ENCODE data around the gene TSPAN15. TPM values are rescaled to one million over a fixed set of nuclear protein-coding genes. Genes with fewer than 3 reads are reported as not detected.
A peak's percentile ranks its signal among the peaks of the same experiment; 100 is the strongest.

Gene TSPAN15
- total RNA-seq, 1 experiment from 2014 or later = 212 TPM

GRCh38 chr10:69422676-69423075, 28.6 kb upstream of the TSPAN15 start:
- no peak overlapping the region for H3K4me2 ChIP-seq (ENCODE audit: low read length)
- no peaks in the 10 kb centered on the region for H3K79me2 ChIP-seq (ENCODE audit: low read length)
- intact Hi-C loops (cut with micrococcal nuclease) = no loop called here
- H3K9me3 ChIP-seq (ENCODE audit: low read length) = no peaks in the 10 kb centered on the region
- ATAC-seq = no peak
- no peaks in the 10 kb centered on the region for H4K20me1 ChIP-seq (ENCODE audit: low read length)
- H3K9ac ChIP-seq (ENCODE audit: low read length) = no peak overlapping the region
- no peaks in the 10 kb centered on the region for H3K9me2 ChIP-seq (replicated peaks; ENCODE audit: low read length)
- H3K36me3 ChIP-seq (ENCODE audit: low read depth, low read length) = no peaks in the 10 kb centered on the region
- no peak overlapping the region for H2AFZ ChIP-seq (ENCODE audit: low read length)
- no peaks in the 10 kb centered on the region for H3K27me3 ChIP-seq (ENCODE audit: low read length)
- BruUV-seq (replicated peaks) = no TSS peak
- H3K4me1 ChIP-seq (ENCODE audit: insufficient read depth, low read length) = peaks cover 19% of the 10 kb centered on the region
- POLR2A ChIA-PET (ENCODE audit: unreplicated experiment) = no interaction called here
- CTCF ChIA-PET = interaction anchor here (0.5 kb wide), 1 partner anchor 293 kb away, joined by 4 read pairs; no protein-coding TSS in a partner anchor
- DNase-seq = no peak
- TF ChIP-seq EZH2phosphoT487 (IDR thresholded peaks at IDR 0.05; ENCODE audit: borderline replicate concordance, low read length) (no peak), CTCF (conservative IDR thresholded peaks at IDR 0.05; ENCODE audit: low read depth, low read length) (no peak), EZH2 (IDR thresholded peaks at IDR 0.05; ENCODE audit: low read length, unreplicated experiment) (no peak)
- no peak overlapping the region for H3K4me3 ChIP-seq (ENCODE audit: low read length)
- no peaks in the 10 kb centered on the region for H3F3A ChIP-seq (ENCODE audit: low read length, unreplicated experiment)
- H3K27ac ChIP-seq (ENCODE audit: low read length) = no peak overlapping the region

- Histone ChIP-seq H3K9me3 (ENCODE audit: low read length) (no peaks in the 10 kb centered on the region), H3K4me1 (ENCODE audit: insufficient read depth, low read length) (peaks cover 19% of the 10 kb centered on the region), H3K9me2 (replicated peaks; ENCODE audit: low read length) (no peaks in the 10 kb centered on the region), H3K27ac (ENCODE audit: low read length) (no peak overlapping the region), H3K4me3 (ENCODE audit: low read length) (no peak overlapping the region), H3K79me2 (ENCODE audit: low read length) (no peaks in the 10 kb centered on the region), H3K4me2 (ENCODE audit: low read length) (no peak overlapping the region), H4K20me1 (ENCODE audit: low read length) (no peaks in the 10 kb centered on the region), H2AFZ (ENCODE audit: low read length) (no peak overlapping the region), H3K36me3 (ENCODE audit: low read depth, low read length) (no peaks in the 10 kb centered on the region), H3K9ac (ENCODE audit: low read length) (no peak overlapping the region), H3K27me3 (ENCODE audit: low read length) (no peaks in the 10 kb centered on the region), H3F3A (ENCODE audit: low read length, unreplicated experiment) (no peaks in the 10 kb centered on the region)
- DNase-seq = no peak
- intact Hi-C loops (cut with micrococcal nuclease) = no loop called here
- TF ChIP-seq EZH2phosphoT487 (IDR thresholded peaks at IDR 0.05; ENCODE audit: borderline replicate concordance, low read length) (no peak), CTCF (conservative IDR thresholded peaks at IDR 0.05; ENCODE audit: low read depth, low read length) (no peak), EZH2 (IDR thresholded peaks at IDR 0.05; ENCODE audit: low read length, unreplicated experiment) (no peak)
- POLR2A ChIA-PET (ENCODE audit: unreplicated experiment) = no interaction called here
- no peak for ATAC-seq
- no TSS peak for BruUV-seq (replicated peaks)
- CTCF ChIA-PET = interaction anchor here (1.7 kb wide), 1 partner anchor 212 kb away, joined by 6 read pairs; no protein-coding TSS in a partner anchor
These were observed 26.2 kb upstream of the TSPAN15 start for GRCh38 chr10:69425041-69425440.

- H3K9me3 ChIP-seq (ENCODE audit: low read length) = no peaks in the 10 kb centered on the region
- no peaks in the 10 kb centered on the region for H3F3A ChIP-seq (ENCODE audit: low read length, unreplicated experiment)
- no peaks in the 10 kb centered on the region for H3K27me3 ChIP-seq (ENCODE audit: low read length)
- no peaks in the 10 kb centered on the region for H4K20me1 ChIP-seq (ENCODE audit: low read length)
- H3K4me1 ChIP-seq (ENCODE audit: insufficient read depth, low read length) = peaks cover 19% of the 10 kb centered on the region
- H3K4me2 ChIP-seq (ENCODE audit: low read length) = no peak overlapping the region
- H3K9me2 ChIP-seq (replicated peaks; ENCODE audit: low read length) = no peaks in the 10 kb centered on the region
- BruUV-seq (replicated peaks) = no TSS peak
- intact Hi-C loops (cut with micrococcal nuclease) = loop anchor here (1.0 to 2.0 kb wide), 2 partner anchors 21 to 214 kb away; no protein-coding TSS in a partner anchor
- ChIA-PET CTCF (interaction anchor here (0.6 to 1.7 kb wide), 4 partner anchors 17 to 211 kb away, joined by 3 to 6 read pairs (median 4); no protein-coding TSS in a partner anchor), POLR2A (ENCODE audit: unreplicated experiment) (interaction anchor here (0.6 kb wide), 2 partner anchors 21 to 212 kb away, joined by 4 to 7 read pairs; no protein-coding TSS in a partner anchor)
- peak; percentile 52; the same call in 1 of the 2 replicates for ATAC-seq
- TF ChIP-seq EZH2 (IDR thresholded peaks at IDR 0.05; ENCODE audit: low read length, unreplicated experiment) = no peak
- TF ChIP-seq EZH2phosphoT487 (IDR thresholded peaks at IDR 0.05; ENCODE audit: borderline replicate concordance, low read length) = no peak
- no peak for TF ChIP-seq CTCF (conservative IDR thresholded peaks at IDR 0.05; ENCODE audit: low read depth, low read length)
- peak; percentile 89 for DNase-seq
- H2AFZ ChIP-seq (ENCODE audit: low read length) = peak overlapping the region; percentile 8; the same call in 1 of the 2 replicates
- no peaks in the 10 kb centered on the region for H3K36me3 ChIP-seq (ENCODE audit: low read depth, low read length)
- no peak overlapping the region for H3K4me3 ChIP-seq (ENCODE audit: low read length)
- H3K27ac ChIP-seq (ENCODE audit: low read length) = 0 out of 2 replicates have a peak overlapping the region, but pooled peaks have one; percentile 1
- no peaks in the 10 kb centered on the region for H3K79me2 ChIP-seq (ENCODE audit: low read length)
- H3K9ac ChIP-seq (ENCODE audit: low read length) = no peak overlapping the region
These were observed 25.6 kb upstream of the TSPAN15 start for GRCh38 chr10:69425511-69426298.

Measured in PC-3 (cell line).